DMS114 treated with DMSO at 0.1 percent for 48 hours (cell line): ENCODE measurements around the gene GALNT10.
"Not testable (repeated sequence)": the region's sequence is repeated elsewhere in the genome, so short reads cannot be mapped to it uniquely, and the experiment has no call there.

Experiments
- DNase-seq: peaks from one replicate; lab custom pipeline; 2025; ENCODE audit not compliant: unreplicated experiment; lab: John Stamatoyannopoulos, UW

The GALNT10 gene

GRCh38 chr5:154349626-154350264 is 159.2 kb downstream of the GALNT10 start:
- no peak for DNase-seq

GRCh38 chr5:154351141-154351540 is 160.6 kb downstream of the GALNT10 start:
- DNase-seq = no peak

- DNase-seq = no peak
Observed at GRCh38 chr5:154351566-154351965, 161.0 kb downstream of the GALNT10 start.

DNA sequence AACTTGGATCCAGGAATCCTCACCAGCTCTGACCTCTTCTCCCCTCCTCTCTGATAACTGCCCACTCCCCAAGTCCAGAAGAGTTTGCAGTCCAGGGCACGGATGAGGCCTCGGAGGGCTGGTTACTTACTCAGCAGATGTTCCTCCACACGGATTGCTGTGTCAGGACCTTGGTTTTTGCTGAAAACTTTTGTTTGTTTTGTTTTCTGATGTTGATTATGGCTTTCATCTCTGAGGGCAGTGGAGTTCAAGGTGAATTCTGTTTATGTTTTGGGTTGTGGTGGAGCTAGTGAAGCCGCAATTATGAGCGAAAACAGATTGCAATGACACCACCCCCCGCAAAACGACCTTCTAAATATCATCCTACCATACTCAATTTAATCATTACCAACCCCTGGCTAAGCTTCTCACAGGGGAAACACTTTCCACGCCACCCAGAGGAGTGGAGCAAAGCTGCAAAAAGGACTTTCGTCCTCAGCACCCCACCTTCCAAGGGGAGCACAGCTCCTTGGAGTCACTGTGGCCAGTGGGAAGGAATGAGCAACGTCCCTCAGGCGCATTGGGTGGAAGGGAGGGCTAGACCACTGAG is 162.5 kb downstream of the GALNT10 start:
- DNase-seq = no peak

- DNase-seq = no peak
Observed at GRCh38 chr5:154355129-154355611, 164.6 kb downstream of the GALNT10 start.

DNA sequence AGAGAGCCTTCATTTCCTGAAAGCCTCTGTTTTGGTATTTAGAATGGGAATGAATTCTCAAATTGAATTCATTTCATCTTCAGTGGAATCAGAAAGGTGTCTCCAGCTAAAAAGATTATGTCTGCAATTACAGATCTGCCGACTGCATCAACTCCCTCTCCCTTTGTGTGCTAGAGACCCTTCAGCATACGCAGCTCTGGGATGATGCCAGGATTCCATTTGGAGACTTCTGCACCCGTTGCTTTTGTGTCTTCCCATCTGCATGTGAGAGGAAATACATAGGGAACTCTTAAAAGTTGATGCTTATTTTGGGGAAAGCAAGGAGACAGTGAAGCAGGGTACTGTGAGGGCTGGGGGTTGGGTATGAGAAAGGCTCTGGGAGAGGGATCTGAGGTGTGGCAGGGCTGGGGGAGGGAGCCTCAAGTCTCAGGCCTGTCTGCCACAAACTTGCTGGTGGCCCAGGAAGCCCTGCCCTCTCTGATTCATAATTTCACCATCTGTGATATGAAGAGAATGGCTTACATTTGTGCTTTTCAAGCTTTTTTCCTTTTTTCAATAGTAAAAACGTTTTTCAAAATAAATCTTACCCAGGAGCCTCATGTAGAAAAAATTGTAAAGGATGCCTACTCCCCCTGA is 165.6 kb downstream of the GALNT10 start:
- DNase-seq = no peak

DNA sequence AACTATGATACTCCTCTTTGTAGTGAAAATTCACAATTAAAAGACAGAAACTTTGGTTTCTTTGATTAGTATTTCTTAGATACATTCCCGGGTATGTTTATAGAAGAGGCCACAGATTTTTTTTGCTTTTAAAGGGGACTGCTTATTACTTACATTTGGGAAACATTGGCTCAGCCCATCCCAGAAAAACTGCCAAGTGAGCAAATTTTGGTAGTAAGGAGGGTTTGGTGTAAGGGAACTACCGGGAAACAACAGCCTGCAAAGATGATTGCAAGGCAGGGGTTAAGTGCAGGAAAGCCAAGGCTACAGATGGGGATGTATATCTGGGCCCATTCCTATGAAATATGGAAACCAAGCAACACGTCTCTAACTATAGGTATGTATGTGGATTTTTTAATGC is 166.4 kb downstream of the GALNT10 start:
- no peak for DNase-seq

DNA sequence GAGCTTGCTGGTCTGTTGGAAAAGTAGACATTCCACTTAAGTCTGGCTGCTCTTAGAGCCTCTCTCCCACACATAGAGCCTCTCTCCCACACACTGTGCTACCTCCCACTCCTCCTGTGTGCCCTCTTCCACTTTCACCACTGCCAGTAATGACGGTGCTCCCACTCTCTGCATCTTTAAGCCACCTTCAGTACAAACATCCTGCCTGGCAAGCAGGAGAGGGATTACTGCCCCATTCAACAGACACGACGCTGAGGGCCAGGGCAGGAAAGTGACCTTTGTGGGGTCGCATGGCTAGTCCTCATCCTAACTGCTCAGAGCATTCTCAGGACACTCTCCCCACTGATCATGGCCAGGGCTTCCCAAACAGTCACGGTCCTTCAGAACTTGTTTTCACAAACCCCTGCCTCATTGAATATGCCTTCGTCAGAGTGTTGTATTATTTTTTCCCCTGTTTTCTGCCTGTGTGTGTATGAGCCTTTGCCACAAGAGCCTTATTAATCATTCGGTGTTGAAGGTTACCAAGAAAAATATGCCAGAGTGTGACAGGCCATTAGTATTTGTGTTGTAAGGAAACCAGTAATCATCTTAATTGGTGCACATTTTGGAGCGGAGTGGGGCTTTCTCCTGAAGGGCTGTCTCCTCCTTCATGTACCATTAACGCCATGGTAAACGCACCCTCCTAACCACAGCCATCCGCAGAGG is 168.1 kb downstream of the GALNT10 start:
- DNase-seq = no peak

DNA sequence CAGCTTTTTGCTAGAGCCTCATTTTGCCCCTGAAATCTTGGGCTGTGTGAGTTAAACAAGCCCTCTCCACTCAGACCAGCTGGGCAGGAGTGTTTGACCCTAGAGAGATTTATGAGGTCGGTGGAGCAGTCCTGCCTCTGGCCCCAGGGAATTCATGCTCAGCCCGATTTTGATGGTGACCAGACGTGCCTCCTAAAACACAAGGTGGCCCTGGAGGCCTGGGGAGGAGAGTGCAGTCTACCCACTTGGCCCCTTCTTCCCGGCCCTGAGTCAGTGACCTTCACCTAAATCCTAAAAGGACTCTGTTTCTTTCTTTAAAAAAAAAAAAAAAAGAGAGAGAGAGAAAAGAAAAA is 168.7 kb downstream of the GALNT10 start:
- DNase-seq = no peak

DNA sequence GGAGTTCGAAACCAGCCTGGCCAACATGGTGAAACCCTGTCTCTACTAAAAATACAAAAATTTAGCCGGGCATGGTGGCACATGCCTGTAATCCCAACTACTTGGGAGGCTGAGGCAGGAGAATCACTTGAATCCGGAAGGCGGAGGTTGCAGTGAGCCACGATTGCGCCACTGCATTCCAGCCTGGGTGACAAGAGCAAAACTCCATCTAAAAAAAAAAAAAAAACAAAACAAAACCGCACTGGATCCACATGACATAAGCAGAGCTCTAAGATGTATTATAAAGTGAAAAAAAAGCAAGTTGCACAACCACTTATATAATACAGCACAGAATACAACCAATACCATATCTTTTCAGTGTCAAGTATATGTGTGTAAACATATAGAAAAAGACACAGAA is 169.7 kb downstream of the GALNT10 start:
- DNase-seq = not testable (repeated sequence)

GRCh38 chr5:154363411-154363810 is 172.9 kb downstream of the GALNT10 start:
- no peak for DNase-seq

GRCh38 chr5:154364771-154365170 is 174.2 kb downstream of the GALNT10 start:
- no peak for DNase-seq

DNA sequence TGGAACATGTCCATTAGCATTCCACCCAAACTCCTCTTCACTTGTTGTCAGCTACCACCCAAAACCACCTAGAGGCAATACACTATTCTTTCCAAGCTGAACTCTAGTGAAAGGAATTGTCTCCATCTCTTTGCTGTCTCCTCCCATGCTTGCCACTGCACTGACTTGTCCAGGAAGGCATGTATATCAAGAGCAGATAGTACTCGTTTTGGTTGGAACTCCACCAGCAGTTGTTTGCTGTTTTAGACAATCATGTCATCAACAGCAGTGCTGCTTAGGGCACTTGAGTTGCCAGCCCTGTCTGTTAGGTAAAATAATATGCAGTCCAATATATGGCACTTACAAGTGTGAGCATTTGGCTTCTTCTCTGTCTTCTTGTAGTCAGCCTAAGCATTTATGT is 175.3 kb downstream of the GALNT10 start:
- no peak for DNase-seq

DNA sequence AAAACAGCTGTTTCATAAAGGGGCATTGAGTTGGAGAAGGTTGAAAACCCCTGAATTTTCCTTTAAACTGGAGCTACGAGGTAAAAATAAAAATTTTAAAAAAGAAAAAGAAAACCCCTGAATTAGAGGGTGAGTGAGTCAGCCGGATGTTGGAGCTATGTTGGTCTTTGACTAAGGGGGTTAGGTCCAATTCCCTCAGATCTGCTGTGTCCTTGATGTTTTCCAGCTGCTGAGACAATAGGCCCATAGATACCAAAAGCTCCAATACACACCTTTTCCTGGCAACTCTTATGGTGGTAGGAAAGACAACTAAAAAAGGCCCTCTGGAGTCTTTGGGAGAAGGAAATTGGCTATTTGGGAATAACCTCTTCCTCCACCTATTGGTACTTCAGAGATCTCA is 175.8 kb downstream of the GALNT10 start:
- no peak for DNase-seq

GRCh38 chr5:154367101-154367500 is 176.6 kb downstream of the GALNT10 start:
- DNase-seq = no peak

GRCh38 chr5:154368041-154368800 is 177.7 kb downstream of the GALNT10 start:
- DNase-seq = no peak

DNA sequence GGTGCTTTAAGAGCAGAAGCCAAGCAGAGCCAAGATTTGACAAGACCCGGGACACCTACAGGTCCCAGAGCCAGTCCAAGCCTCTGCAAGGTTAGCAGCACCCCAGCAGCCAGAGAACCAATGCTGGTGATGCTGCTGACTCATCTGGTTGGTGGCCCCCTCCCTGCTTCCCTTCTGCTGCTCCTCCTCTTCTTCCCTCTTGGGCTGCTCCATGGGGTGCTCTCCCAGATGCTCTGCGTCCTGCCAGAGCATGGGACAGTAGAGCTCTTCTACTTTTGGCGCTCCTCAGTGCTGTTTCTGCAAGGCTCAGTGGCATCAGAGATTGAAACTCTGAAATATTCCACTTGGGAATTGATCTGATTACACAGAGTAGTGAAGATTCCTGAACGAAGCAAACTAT is 179.1 kb downstream of the GALNT10 start:
- DNase-seq = no peak

GRCh38 chr5:154370119-154370518 is 179.6 kb downstream of the GALNT10 start:
- no peak for DNase-seq

DNA sequence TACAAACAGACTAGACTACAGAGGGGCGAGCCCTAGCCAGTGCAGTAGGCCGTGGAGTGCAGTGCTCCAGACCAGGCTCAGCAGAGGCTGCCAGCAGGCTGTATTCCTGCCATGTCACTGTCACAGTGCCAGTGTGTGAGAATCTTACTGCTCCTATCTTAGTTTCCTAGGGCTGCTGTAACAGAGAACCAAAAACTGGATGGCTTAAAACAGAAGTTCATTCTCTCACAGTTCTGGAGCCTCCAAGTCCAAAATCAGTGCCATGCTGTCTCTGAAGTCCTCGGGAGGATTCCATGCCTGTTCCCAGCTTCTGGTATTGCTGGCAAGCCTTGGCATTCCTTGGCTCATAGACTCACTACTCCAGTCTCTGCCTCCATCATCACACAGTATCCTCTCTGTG is 180.3 kb downstream of the GALNT10 start:
- DNase-seq = no peak

- DNase-seq = no peak
Observed at GRCh38 chr5:154371687-154372086, 181.2 kb downstream of the GALNT10 start.

DNA sequence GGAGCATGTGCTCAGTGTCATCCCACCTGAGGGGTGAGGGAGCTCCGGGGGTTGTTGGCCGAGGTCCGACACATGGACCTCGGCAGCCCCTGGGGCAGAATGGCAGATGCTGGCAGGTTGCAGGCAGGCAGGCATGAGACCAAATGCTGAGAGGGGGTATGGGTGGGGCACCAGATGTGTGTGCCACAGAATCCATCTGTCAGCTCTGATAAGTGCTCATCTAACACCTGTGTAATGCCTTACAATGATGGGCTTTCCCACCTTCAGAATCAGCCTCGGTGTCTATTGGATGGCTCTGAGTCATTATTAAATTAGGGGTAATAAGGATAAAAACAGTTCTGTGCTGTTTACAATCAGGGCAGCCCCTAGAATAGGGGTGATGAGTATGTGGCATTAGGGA is 182.1 kb downstream of the GALNT10 start:
- no peak for DNase-seq
